Measurements from ENCODE around the gene BRAT1.
A peak's percentile ranks its signal among the peaks of the same experiment; 100 is the strongest.

The BRAT1 gene

GRCh38 chr7:2510130-2510776 lies 45.1 kb downstream of the BRAT1 start:
- DNase-seq (ENCODE audit: low read depth): no peak

GRCh38 chr7:2509298-2509906 lies 45.9 kb downstream of the BRAT1 start:
- DNase-seq (ENCODE audit: low read depth): no peak

- peak; percentile 63 for DNase-seq (ENCODE audit: low read depth)
Measured at GRCh38 chr7:2508327-2509215, 46.8 kb downstream of the BRAT1 start.

GRCh38 chr7:2507917-2508306 lies 47.4 kb downstream of the BRAT1 start:
- no peak for DNase-seq (ENCODE audit: low read depth)

- no peak for DNase-seq (ENCODE audit: low read depth)
Measured at GRCh38 chr7:2507208-2507916, 48.0 kb downstream of the BRAT1 start.

GRCh38 chr7:2505401-2505800 lies 49.9 kb downstream of the BRAT1 start:
- DNase-seq (ENCODE audit: low read depth): no peak

GRCh38 chr7:2504889-2505375 lies 50.4 kb downstream of the BRAT1 start:
- DNase-seq (ENCODE audit: low read depth): no peak

GRCh38 chr7:2504128-2504888 lies 51.0 kb downstream of the BRAT1 start:
- no peak for DNase-seq (ENCODE audit: low read depth)

- DNase-seq (ENCODE audit: low read depth): no peak
Measured at GRCh38 chr7:2503056-2503941, 52.0 kb downstream of the BRAT1 start.

GRCh38 chr7:2502647-2502966 lies 52.7 kb downstream of the BRAT1 start:
- DNase-seq (ENCODE audit: low read depth): no peak

- DNase-seq (ENCODE audit: low read depth): no peak
Measured at GRCh38 chr7:2501947-2502646, 53.2 kb downstream of the BRAT1 start.

- no peak for DNase-seq (ENCODE audit: low read depth)
Measured at GRCh38 chr7:2500701-2501100, 54.6 kb downstream of the BRAT1 start.

- no peak for DNase-seq (ENCODE audit: low read depth)
Measured at GRCh38 chr7:2499719-2500430, 55.4 kb downstream of the BRAT1 start.

- DNase-seq (ENCODE audit: low read depth): no peak
Measured at GRCh38 chr7:2499181-2499580, 56.1 kb downstream of the BRAT1 start.

- no peak for DNase-seq (ENCODE audit: low read depth)
Measured at GRCh38 chr7:2498708-2499107, 56.6 kb downstream of the BRAT1 start.

GRCh38 chr7:2497500-2498336 lies 57.6 kb downstream of the BRAT1 start:
- DNase-seq (ENCODE audit: low read depth): no peak

- no peak for DNase-seq (ENCODE audit: low read depth)
Measured at GRCh38 chr7:2497065-2497464, 58.3 kb downstream of the BRAT1 start.

- no peak for DNase-seq (ENCODE audit: low read depth)
Measured at GRCh38 chr7:2496375-2496774, 58.9 kb downstream of the BRAT1 start.
